Measurements from ENCODE around the gene TRIM24.

DNA sequence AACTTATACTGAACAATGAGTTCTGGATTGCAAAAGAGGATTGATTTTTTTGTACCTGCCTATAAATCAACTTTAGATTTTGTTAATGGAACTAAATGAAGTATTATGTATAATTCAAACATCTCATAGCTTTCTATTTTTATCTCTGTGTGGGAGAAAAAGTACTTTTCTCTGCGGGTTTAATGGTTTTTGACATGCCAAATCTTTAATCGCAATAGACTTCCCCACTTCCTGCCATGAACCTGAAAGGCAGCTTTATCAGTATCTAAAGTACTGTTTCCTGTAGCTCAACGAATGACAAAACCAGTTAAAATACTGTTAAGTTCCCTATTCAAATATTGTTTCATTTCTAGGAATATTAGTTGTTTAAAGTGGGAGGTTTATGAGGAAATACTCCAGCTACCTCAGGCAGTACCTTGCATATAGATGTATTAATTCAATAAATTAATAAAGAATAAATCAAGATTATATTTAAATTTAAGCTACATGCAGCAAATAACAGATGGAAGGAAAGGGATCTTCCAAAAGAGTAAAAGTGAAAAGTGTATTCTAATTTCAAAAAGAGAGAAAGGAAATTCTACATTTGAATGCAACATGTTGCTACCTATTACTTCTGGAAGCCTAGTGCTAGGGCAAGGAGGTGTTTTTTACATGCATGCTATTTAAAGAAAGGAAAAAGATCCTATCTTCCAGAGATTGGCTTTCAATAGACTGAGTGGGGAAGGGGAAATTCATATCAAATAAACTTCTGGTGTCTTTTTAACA is 165.2 kb downstream of the TRIM24 start:
- TF ChIP-seq, protein P1, sequence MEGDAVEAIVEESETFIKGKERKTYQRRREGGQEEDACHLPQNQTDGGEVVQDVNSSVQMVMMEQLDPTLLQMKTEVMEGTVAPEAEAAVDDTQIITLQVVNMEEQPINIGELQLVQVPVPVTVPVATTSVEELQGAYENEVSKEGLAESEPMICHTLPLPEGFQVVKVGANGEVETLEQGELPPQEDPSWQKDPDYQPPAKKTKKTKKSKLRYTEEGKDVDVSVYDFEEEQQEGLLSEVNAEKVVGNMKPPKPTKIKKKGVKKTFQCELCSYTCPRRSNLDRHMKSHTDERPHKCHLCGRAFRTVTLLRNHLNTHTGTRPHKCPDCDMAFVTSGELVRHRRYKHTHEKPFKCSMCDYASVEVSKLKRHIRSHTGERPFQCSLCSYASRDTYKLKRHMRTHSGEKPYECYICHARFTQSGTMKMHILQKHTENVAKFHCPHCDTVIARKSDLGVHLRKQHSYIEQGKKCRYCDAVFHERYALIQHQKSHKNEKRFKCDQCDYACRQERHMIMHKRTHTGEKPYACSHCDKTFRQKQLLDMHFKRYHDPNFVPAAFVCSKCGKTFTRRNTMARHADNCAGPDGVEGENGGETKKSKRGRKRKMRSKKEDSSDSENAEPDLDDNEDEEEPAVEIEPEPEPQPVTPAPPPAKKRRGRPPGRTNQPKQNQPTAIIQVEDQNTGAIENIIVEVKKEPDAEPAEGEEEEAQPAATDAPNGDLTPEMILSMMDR (conservative IDR thresholded peaks at IDR 0.05; ENCODE audit: low read length): no peak
- no peak; the same call in 1 of the 2 replicates for TF ChIP-seq EZH2phosphoT487 (IDR thresholded peaks at IDR 0.05; ENCODE audit: borderline replicate concordance)
